ENCODE measurements around the gene PLA2G2E. TPM values are rescaled to one million over a fixed set of nuclear protein-coding genes. Genes with fewer than 3 reads are reported as not detected.
"Not testable (repeated sequence)": the region's sequence is repeated elsewhere in the genome, so short reads cannot be mapped to it uniquely, and the experiment has no call there.

Gene PLA2G2E
- total RNA-seq, 2 experiments from 2014 or later: not detected

- Mint-ChIP-seq H3K27ac (no peak overlapping the region), H3K4me3 (no peak overlapping the region), H3K36me3 (no peaks in the 10 kb centered on the region), H3K4me1 (ENCODE audit: low read depth) (no peaks in the 10 kb centered on the region), H3K27me3 (peaks cover 9% of the 10 kb centered on the region), H3K9me3 (no peaks in the 10 kb centered on the region)
- no peak for DNase-seq
- intact Hi-C loops (cut with micrococcal nuclease): no loop called here
- ChIA-PET CTCF (interaction anchor here (0.9 kb wide), 1 partner anchor 205 kb away, joined by 3 read pairs; no protein-coding TSS in a partner anchor), POLR2A (no interaction called here)
Observed at GRCh38 chr1:19946331-19946751, 22.9 kb upstream of the PLA2G2E start.

DNA sequence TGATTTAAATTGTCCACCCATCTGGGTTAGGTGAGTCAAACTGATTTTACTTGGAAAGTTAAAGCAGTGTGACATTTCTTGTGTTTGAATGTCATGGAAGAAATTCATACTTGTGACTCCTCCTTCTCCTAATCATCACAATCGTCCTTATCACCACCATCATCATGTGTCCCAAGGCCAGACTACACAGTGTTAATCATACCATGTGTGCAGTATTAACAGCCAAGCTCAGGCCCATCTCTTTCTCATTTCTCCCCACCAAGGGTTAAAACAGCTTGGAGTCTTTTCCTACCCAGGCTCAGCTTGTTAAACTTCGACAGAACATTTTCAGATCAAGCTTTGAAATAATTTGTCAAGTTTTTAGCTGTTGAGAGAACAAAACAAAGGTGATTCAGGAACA is 22.5 kb upstream of the PLA2G2E start:
- no peak overlapping the region for H3K4me3 Mint-ChIP-seq
- ChIA-PET POLR2A (no interaction called here), CTCF (interaction anchor here (0.5 kb wide), 1 partner anchor 28 kb away, joined by 3 read pairs; no protein-coding TSS in a partner anchor)
- H3K27me3 Mint-ChIP-seq: peaks cover 9% of the 10 kb centered on the region
- H3K36me3 Mint-ChIP-seq: no peaks in the 10 kb centered on the region
- no peaks in the 10 kb centered on the region for H3K4me1 Mint-ChIP-seq (ENCODE audit: low read depth)
- H3K9me3 Mint-ChIP-seq: no peaks in the 10 kb centered on the region
- intact Hi-C loops (cut with micrococcal nuclease): no loop called here
- H3K27ac Mint-ChIP-seq: no peak overlapping the region
- no peak for DNase-seq

DNA sequence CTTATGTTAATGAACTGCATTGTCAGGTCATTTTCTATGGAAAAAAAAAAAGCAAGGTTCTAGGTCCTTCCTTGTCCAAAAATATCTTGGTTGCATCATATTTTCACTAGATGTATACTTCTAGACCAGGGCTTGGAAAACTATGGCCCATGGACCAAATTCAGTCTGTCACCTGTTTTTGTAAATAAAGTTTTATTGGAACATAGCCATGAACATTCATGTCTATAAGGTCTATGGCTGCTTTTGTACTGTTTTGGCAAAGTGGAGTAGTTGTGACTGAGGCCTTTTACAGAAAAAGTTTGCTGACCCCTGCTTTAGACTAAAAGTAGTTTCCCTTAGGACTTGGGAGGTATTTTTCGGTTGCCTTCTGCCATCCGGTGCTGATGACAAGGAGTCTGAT is 19.2 kb upstream of the PLA2G2E start:
- intact Hi-C loops (cut with micrococcal nuclease): no loop called here
- H3K27me3 Mint-ChIP-seq: peaks cover 6% of the 10 kb centered on the region
- no peaks in the 10 kb centered on the region for H3K36me3 Mint-ChIP-seq
- DNase-seq: no peak
- POLR2A ChIA-PET: no interaction called here
- no peaks in the 10 kb centered on the region for H3K4me1 Mint-ChIP-seq (ENCODE audit: low read depth)
- CTCF ChIA-PET: no interaction called here
- H3K9me3 Mint-ChIP-seq: no peaks in the 10 kb centered on the region
- no peak overlapping the region for H3K27ac Mint-ChIP-seq
- H3K4me3 Mint-ChIP-seq: no peak overlapping the region

DNA sequence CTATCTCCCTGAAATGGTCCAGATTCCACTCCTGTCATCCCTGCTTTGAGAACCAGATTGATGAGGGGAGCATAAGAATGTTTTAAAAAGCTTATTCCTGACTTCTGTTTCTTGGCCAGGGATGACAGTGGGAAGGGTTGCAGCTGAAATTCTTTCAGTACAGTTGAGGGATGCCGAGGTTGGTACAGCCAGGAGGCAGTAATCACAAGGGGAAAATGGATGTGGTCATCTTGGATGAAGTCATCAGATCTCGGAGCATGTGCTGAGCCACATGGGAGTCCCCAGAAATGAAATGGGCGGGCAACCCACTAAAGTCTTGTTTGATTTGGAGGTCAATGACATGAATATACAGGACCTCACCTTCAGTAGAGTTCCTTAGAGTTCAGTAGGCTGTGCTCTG is 18.7 kb upstream of the PLA2G2E start:
- Mint-ChIP-seq H3K4me3 (no peak overlapping the region), H3K4me1 (ENCODE audit: low read depth) (no peaks in the 10 kb centered on the region), H3K36me3 (no peaks in the 10 kb centered on the region), H3K27me3 (peaks cover 6% of the 10 kb centered on the region), H3K27ac (no peak overlapping the region), H3K9me3 (no peaks in the 10 kb centered on the region)
- ChIA-PET CTCF (interaction anchor here (0.7 kb wide), 1 partner anchor 238 kb away, joined by 3 read pairs; no protein-coding TSS in a partner anchor), POLR2A (no interaction called here)
- DNase-seq: no peak
- intact Hi-C loops (cut with micrococcal nuclease): no loop called here

GRCh38 chr1:19941206-19941568 is 17.8 kb upstream of the PLA2G2E start:
- DNase-seq: no peak
- intact Hi-C loops (cut with micrococcal nuclease): no loop called here
- Mint-ChIP-seq H3K4me1 (ENCODE audit: low read depth) (no peaks in the 10 kb centered on the region), H3K27me3 (peaks cover 1% of the 10 kb centered on the region), H3K36me3 (no peaks in the 10 kb centered on the region), H3K9me3 (no peaks in the 10 kb centered on the region), H3K27ac (no peak overlapping the region), H3K4me3 (no peak overlapping the region)
- POLR2A ChIA-PET: no interaction called here
- CTCF ChIA-PET: no interaction called here

DNA sequence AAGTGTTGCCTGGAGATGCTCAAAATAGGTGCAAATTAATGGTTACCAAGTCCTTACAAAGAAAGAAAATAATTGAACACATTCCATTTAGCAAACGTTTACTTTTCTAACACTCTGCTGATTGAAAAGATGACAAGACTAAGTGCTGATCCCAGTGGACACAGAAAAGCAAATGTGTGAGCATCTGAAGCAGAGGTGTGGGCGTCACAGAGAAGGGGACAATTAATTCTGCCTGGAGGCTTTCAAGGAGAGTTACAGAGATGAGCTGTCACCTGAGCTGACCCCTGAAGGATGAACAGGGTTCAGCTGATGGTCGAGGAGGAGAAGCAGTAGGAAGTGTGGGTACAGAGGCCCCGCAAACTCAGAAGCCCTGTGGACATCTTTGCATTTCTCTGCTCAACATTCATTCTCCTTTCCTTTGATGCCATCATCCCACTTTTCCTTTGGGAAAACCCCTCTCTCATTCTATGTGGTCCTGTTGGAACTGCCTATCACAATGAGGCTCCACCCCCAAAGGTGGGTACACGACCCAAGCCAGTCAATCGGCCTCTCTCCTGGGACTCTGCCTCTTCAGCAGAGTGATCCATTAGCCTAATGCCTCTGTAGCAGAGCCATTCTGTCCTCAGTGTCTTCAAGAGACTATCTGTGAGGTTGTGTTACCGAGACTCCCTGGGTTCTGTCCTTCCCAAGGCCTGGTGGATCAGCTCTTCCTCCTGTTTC is 17.2 kb upstream of the PLA2G2E start:
- H3K9me3 Mint-ChIP-seq: no peaks in the 10 kb centered on the region
- intact Hi-C loops (cut with micrococcal nuclease): no loop called here
- POLR2A ChIA-PET: no interaction called here
- H3K27me3 Mint-ChIP-seq: no peaks in the 10 kb centered on the region
- CTCF ChIA-PET: interaction anchor here (3.0 kb wide), 1 partner anchor 23 kb away, joined by 7 read pairs; no protein-coding TSS in a partner anchor
- no peak overlapping the region for H3K4me3 Mint-ChIP-seq
- no peaks in the 10 kb centered on the region for H3K36me3 Mint-ChIP-seq
- no peak for DNase-seq
- no peaks in the 10 kb centered on the region for H3K4me1 Mint-ChIP-seq (ENCODE audit: low read depth)
- H3K27ac Mint-ChIP-seq: no peak overlapping the region

DNA sequence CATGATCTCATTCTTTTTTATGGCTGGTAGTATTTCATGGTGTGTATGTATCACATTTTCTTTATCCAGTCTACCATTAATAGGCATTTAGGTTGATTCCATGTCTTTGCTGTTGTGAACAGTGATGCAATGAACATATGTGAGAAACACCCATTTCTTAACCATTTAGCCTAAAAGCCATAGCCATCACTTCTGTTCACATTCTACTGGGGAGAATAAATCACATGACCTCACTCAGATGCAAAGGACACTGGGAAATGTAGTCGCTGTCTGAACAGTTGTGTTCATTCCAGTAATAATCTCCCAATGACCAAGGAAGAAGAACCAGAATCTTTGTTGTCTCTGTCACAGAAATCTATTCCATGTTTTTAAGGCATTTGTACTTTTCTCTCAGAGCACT is 15.1 kb upstream of the PLA2G2E start:
- Mint-ChIP-seq H3K4me1 (ENCODE audit: low read depth) (no peaks in the 10 kb centered on the region), H3K36me3 (no peaks in the 10 kb centered on the region), H3K9me3 (peaks cover 2% of the 10 kb centered on the region), H3K4me3 (no peak overlapping the region), H3K27ac (no peak overlapping the region), H3K27me3 (no peaks in the 10 kb centered on the region)
- ChIA-PET POLR2A (no interaction called here), CTCF (interaction anchor here (3.0 kb wide), 1 partner anchor 21 kb away, joined by 7 read pairs; no protein-coding TSS in a partner anchor)
- no peak for DNase-seq
- intact Hi-C loops (cut with micrococcal nuclease): no loop called here

DNA sequence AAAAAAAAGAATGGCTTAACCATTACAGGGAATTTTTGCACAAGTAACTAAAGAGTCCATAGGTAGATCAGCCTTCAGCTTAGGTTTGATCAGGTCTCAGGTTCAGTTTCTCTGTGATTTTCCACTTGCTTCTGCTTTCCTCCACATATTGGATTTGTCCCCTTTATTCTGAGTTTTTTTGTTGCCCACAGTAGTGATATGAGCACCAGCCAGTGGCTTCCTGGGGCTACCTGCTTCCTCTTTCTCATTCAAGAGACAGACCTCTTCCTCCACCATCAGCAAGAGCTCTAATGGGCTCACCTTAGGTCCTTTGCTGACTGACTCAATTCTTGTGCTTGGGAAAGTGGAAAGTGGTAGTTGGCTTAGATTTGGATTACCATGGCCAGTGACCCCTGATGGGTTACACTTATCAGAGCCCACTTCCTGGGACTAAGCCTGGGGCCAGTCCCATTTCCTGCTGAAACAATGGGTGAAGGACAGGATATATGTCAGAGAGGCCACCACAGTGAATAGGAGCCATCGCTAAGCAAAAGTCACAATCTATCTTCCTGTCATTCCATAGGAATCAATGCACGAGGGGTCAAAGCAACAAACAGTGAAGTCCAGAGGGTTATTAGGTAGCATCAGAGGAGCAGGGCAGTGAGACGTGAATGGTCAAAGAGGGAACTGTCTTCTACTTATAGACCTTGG is 12.8 kb upstream of the PLA2G2E start:
- H3K36me3 Mint-ChIP-seq: peaks cover 8% of the 10 kb centered on the region
- no peak for DNase-seq
- intact Hi-C loops (cut with micrococcal nuclease): no loop called here
- no peaks in the 10 kb centered on the region for H3K4me1 Mint-ChIP-seq (ENCODE audit: low read depth)
- CTCF ChIA-PET: no interaction called here
- no peak overlapping the region for H3K4me3 Mint-ChIP-seq
- no peaks in the 10 kb centered on the region for H3K27me3 Mint-ChIP-seq
- peaks cover 23% of the 10 kb centered on the region for H3K9me3 Mint-ChIP-seq
- no peak overlapping the region for H3K27ac Mint-ChIP-seq
- POLR2A ChIA-PET: no interaction called here

DNA sequence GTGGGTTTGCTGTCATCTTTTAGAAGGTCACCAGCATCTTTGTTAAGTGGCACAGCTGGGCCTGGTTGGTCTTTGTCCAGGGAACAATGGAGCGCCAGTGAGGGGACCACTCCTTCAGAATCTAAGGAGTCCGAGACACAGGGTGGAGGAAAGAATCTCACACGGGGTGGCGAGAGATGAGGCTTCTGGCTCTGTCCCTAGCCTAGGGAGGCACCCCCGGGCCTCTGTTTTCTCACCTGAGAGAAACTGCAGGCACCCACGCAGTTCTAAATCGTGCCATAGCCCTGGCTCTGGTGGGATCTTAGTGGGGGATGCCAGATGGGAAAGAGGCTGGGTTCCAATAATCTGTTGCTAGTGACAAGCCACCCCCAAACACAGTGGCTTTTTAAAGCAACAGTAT is 10.9 kb upstream of the PLA2G2E start:
- H3K36me3 Mint-ChIP-seq: peaks cover 8% of the 10 kb centered on the region
- CTCF ChIA-PET: interaction anchor here (0.7 kb wide), 1 partner anchor 17 kb away, joined by 6 read pairs; no protein-coding TSS in a partner anchor
- intact Hi-C loops (cut with micrococcal nuclease): no loop called here

DNA sequence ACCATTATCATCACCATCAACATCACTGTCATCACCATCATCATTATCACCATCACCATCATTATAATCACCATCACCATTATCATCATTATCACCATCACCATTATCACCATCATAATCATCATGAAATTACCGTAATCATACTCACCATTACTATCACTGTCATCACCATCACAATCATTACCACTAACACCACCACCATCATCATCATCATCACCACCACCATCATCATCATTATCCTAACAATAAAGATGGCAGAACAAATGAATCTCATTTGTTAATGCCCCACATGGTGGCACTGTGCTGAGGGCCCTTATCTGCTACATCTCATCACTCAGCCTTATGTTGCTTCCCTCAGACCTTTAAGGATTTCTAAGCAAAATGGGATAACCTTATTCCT is 9.4 kb upstream of the PLA2G2E start:
- DNase-seq: no peak
- ChIA-PET CTCF (no interaction called here), POLR2A (no interaction called here)
- peaks cover 8% of the 10 kb centered on the region for H3K36me3 Mint-ChIP-seq
- H3K27me3 Mint-ChIP-seq: no peaks in the 10 kb centered on the region
- H3K27ac Mint-ChIP-seq: no peak overlapping the region
- no peaks in the 10 kb centered on the region for H3K4me1 Mint-ChIP-seq (ENCODE audit: low read depth)
- peaks cover 41% of the 10 kb centered on the region for H3K9me3 Mint-ChIP-seq
- H3K4me3 Mint-ChIP-seq: no peak overlapping the region
- intact Hi-C loops (cut with micrococcal nuclease): no loop called here

More for the DNA sequence above, 10.9 kb upstream of the PLA2G2E start:
- Mint-ChIP-seq H3K4me1 (ENCODE audit: low read depth) (no peaks in the 10 kb centered on the region), H3K9me3 (peaks cover 39% of the 10 kb centered on the region), H3K4me3 (no peak overlapping the region), H3K27me3 (no peaks in the 10 kb centered on the region), H3K27ac (no peak overlapping the region)
- DNase-seq: no peak
- POLR2A ChIA-PET: no interaction called here

DNA sequence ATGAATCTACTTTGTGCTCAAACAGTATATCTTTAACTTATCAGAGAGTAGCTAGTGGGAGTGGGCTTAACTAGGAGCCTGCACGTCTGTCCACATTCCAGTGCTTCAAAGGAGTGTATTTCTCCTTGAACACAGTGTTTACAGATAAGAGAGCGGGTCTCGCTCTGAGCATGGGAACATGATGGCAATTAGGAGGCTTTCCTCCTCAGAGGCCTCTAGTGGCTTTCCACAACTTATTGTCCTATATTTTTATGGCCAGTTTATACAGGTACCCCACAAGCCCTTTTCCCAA is 3.7 kb upstream of the PLA2G2E start:
- DNase-seq; H3K27ac Mint-ChIP-seq; H3K4me1 Mint-ChIP-seq (ENCODE audit: low read depth); H3K36me3 Mint-ChIP-seq; POLR2A ChIA-PET; H3K27me3 Mint-ChIP-seq; intact Hi-C loops (cut with micrococcal nuclease); H3K4me3 Mint-ChIP-seq: not testable (repeated sequence)
- CTCF ChIA-PET: interaction anchor here (1.0 kb wide), 1 partner anchor 9 kb away, joined by 3 read pairs; no protein-coding TSS in a partner anchor
- H3K9me3 Mint-ChIP-seq: peaks cover 27% of the 10 kb centered on the region

GRCh38 chr1:19926296-19927129 is 3.1 kb upstream of the PLA2G2E start:
- Mint-ChIP-seq H3K4me1 (ENCODE audit: low read depth) (no peaks in the 10 kb centered on the region), H3K9me3 (peaks cover 21% of the 10 kb centered on the region), H3K27me3 (no peaks in the 10 kb centered on the region), H3K4me3 (no peak overlapping the region), H3K27ac (no peak overlapping the region), H3K36me3 (no peaks in the 10 kb centered on the region)
- CTCF ChIA-PET: interaction anchor here (0.6 to 0.7 kb wide), 2 partner anchors 8 to 145 kb away, joined by 3 read pairs; no protein-coding TSS in a partner anchor
- intact Hi-C loops (cut with micrococcal nuclease): no loop called here
- POLR2A ChIA-PET: no interaction called here
- DNase-seq: no peak

Data from activated CD4-positive, alpha-beta memory T cell treated with anti-CD3 and anti-CD28 coated beads for 36 hours (primary cell).